ENCODE results near the gene PCDHB1. TPM values are rescaled to one million over a fixed set of nuclear protein-coding genes. Genes with fewer than 3 reads are reported as not detected.

Gene PCDHB1
- total RNA-seq, 4 donors from 2014 or later: not detected

DNA sequence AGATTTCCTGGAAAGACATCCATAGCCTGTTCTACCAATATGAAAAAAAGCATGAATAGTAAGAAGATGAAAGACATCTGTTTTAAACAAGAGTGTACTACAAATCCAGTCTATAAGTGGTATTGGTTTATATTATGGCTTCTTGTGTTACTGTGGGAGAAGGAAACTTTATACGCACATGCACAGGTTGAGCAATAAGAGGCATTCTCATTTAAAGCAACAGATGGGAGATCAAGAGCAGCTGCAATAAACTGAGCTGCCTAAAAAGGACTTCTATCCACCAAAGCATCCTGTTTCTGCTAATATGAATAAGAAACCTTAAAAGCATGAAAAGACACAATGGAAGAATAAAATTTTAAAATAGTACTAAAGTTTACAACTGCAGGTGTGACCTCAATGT lies 8.6 kb upstream of the PCDHB1 start:
- no peak for DNase-seq
- Histone ChIP-seq H3K4me3 (no peak overlapping the region), H3K9me3 (no peaks in the 10 kb centered on the region), H3K36me3 (no peaks in the 10 kb centered on the region), H3K27ac (no peak overlapping the region), H3K27me3 (no peaks in the 10 kb centered on the region), H3K4me1 (peaks cover 0 to 4% (median 0%) of the 10 kb centered on the region in 4 donors)
- in situ Hi-C loops (cut with MboI; ENCODE audit: low pct_ligation_motif_present in 1 of 4, low pct_unique_long_range_greater_than_20kb in 1 of 4, low sequenced_read_pairs in 3 of 4): no loop called here
- TF ChIP-seq POLR2A (IDR thresholded peaks at IDR 0.05): no peak
- no peak for TF ChIP-seq POLR2AphosphoS5 (IDR thresholded peaks at IDR 0.05)
- TF ChIP-seq, protein P1, sequence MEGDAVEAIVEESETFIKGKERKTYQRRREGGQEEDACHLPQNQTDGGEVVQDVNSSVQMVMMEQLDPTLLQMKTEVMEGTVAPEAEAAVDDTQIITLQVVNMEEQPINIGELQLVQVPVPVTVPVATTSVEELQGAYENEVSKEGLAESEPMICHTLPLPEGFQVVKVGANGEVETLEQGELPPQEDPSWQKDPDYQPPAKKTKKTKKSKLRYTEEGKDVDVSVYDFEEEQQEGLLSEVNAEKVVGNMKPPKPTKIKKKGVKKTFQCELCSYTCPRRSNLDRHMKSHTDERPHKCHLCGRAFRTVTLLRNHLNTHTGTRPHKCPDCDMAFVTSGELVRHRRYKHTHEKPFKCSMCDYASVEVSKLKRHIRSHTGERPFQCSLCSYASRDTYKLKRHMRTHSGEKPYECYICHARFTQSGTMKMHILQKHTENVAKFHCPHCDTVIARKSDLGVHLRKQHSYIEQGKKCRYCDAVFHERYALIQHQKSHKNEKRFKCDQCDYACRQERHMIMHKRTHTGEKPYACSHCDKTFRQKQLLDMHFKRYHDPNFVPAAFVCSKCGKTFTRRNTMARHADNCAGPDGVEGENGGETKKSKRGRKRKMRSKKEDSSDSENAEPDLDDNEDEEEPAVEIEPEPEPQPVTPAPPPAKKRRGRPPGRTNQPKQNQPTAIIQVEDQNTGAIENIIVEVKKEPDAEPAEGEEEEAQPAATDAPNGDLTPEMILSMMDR (IDR thresholded peaks at IDR 0.05): no peak
- no peak for TF ChIP-seq EP300 (IDR thresholded peaks at IDR 0.05; ENCODE audit: low read depth)
- intact Hi-C loops (cut with DNase I; ENCODE audit: low total_unique reads): loop anchor here (5.0 kb wide), 1 partner anchor 115 kb away; the partner anchor contains the start of gene PCDHAC1
- WGBS, 2 donors (ENCODE audit: low coverage in 1 of 2): 43 to 57% methylated on average over 1 of the region's 1 CpG

DNA sequence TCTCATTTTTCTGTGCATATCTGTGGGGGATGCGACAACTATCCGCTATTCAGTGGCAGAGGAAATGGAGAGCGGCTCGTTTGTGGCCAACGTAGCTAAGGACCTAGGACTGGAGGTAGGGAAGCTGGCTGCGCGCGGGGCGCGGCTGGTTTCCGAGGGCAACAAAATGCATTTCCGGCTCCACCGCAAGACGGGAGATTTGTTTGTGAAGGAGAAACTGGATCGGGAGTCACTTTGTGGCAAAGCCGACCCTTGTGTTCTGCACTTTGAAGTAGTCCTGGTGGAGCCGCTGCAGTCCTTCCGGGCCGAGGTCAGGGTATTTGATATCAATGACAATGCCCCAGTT lies 320 bp downstream of the PCDHB1 start:
- Histone ChIP-seq H3K9me3 (no peaks in the 10 kb centered on the region), H3K4me3 (peak overlapping the region; percentile 5 to 47 (median 28)), H3K27me3 (peaks cover 12% of the 10 kb centered on the region), H3K36me3 (no peaks in the 10 kb centered on the region), H3K27ac (no peak overlapping the region), H3K4me1 (no peaks in the 10 kb centered on the region)
- intact Hi-C loops (cut with DNase I; ENCODE audit: low total_unique reads): no loop called here
- no peak for DNase-seq
- no peak for TF ChIP-seq POLR2AphosphoS5 (IDR thresholded peaks at IDR 0.05)
- TF ChIP-seq POLR2A (IDR thresholded peaks at IDR 0.05): no peak
- TF ChIP-seq, protein P1 (IDR thresholded peaks at IDR 0.05): no peak
- TF ChIP-seq EP300 (IDR thresholded peaks at IDR 0.05; ENCODE audit: low read depth): no peak
- 32 to 43% methylated on average over 11 to 17 of the region's 19 CpGs for WGBS, 2 donors (ENCODE audit: low coverage in 1 of 2)
- in situ Hi-C loops (cut with MboI; ENCODE audit: low pct_ligation_motif_present in 1 of 4, low pct_unique_long_range_greater_than_20kb in 1 of 4, low sequenced_read_pairs in 3 of 4): no loop called here

DNA sequence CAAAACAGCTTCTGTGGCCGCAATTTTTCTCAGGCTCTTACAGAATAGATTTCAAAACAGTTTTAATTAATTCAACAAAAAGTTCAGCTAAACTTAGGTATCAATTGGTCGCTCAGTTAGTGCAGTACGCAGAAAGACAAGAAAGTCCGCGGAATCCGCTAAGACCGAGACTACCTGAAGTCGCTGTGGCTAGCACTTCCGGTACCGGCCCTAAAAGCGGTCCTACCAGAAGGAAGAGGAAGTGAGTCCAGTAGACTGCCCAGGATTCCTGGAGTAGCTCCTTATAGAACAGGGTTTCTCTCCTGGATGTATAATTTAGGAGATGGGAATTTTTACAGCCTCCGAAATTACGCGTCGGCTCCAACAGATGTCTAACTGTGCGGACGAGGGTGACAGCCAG lies 26.7 kb downstream of the PCDHB1 start:
- Histone ChIP-seq H3K27me3 (peaks cover 11% of the 10 kb centered on the region), H3K36me3 (no peaks in the 10 kb centered on the region), H3K27ac (no peak overlapping the region), H3K9me3 (peaks cover 7 to 11% of the 10 kb centered on the region in 2 donors), H3K4me3 (peak overlapping the region in 2 of 4 donors; percentile 1 to 7), H3K4me1 (no peaks in the 10 kb centered on the region)
- no peak for DNase-seq
- intact Hi-C loops (cut with DNase I; ENCODE audit: low total_unique reads) (no loop called here), in situ Hi-C loops (cut with MboI; ENCODE audit: low pct_ligation_motif_present in 1 of 4, low pct_unique_long_range_greater_than_20kb in 1 of 4, low sequenced_read_pairs in 3 of 4) (loop anchor here in 1 of 4 donors (25.0 kb wide), 1 partner anchor 484 kb away; no protein-coding TSS in a partner anchor)
- TF ChIP-seq POLR2AphosphoS5 (IDR thresholded peaks at IDR 0.05) (no peak), EP300 (IDR thresholded peaks at IDR 0.05; ENCODE audit: low read depth) (no peak), POLR2A (IDR thresholded peaks at IDR 0.05) (no peak)
- TF ChIP-seq, protein P1 (IDR thresholded peaks at IDR 0.05): no peak
- 49 to 80% methylated on average over 11 to 17 of the region's 17 CpGs for WGBS, 2 donors (ENCODE audit: low coverage in 1 of 2)

DNA sequence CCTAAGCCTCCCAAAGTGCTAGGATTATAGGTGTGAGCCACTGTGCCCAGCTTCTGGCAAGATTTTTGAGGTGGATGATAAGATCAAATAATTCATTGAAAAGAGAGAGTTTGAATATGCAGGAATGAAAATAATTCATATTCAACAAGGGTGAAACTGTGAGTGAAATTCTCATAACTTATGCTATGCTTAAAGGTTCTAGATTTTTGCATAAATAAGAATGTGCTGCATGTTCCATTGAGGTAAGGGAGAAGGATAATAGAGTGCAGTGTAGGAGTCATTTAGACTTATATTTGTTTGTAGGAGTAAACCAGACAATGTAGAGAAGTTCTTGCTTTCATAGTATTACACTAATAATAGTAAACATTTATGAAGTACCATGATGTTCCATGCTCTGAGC lies 31.1 kb downstream of the PCDHB1 start:
- intact Hi-C loops (cut with DNase I; ENCODE audit: low total_unique reads): no loop called here
- in situ Hi-C loops (cut with MboI; ENCODE audit: low pct_ligation_motif_present in 1 of 4, low pct_unique_long_range_greater_than_20kb in 1 of 4, low sequenced_read_pairs in 3 of 4): loop anchor here in 1 of 4 donors (25.0 kb wide), 1 partner anchor 480 kb away; no protein-coding TSS in a partner anchor
- Histone ChIP-seq H3K9me3 (peaks cover 7 to 14% of the 10 kb centered on the region in 2 donors), H3K36me3 (no peaks in the 10 kb centered on the region), H3K4me3 (no peak overlapping the region), H3K27me3 (peaks cover 8% of the 10 kb centered on the region), H3K27ac (no peak overlapping the region), H3K4me1 (no peaks in the 10 kb centered on the region)
- no peak for TF ChIP-seq POLR2AphosphoS5 (IDR thresholded peaks at IDR 0.05)
- no peak for TF ChIP-seq POLR2A (IDR thresholded peaks at IDR 0.05)
- TF ChIP-seq, protein P1 (IDR thresholded peaks at IDR 0.05): no peak
- DNase-seq: no peak
